Pancreas (tissue), 10 donors: ENCODE results near the gene TPBGL. TPM values are rescaled to one million over a fixed set of nuclear protein-coding genes. Genes with fewer than 3 reads are reported as not detected.

Source experiments
- ATAC-seq, 4 donors: fragments of 200-7000 bp; cut with Tn5 transposase; one replicate each; pipeline versions ENCODE4 v1.8.0 to v1.9.1; 2020; ENCODE audit warnings: mild to moderate bottlenecking in 4 of 4, moderate library complexity in 4 of 4
- DNase-seq, 6 donors: peaks; one replicate each; pipeline ENCODE4 v3.0.0-alpha.2; 2020
- FAIRE-seq: peaks from 2 replicates; lab custom pipeline; 2012; peaks lifted over from hg19 to GRCh38; lab: Jason Lieb, UNC
- H3K27ac ChIP-seq, 4 donors: fragments of 200-600 bp; sonication (generic); 1 replicate in 3 of 4; 2 replicates in 1 of 4; pipeline versions ENCODE4 v1.5.0 to v1.8.0; 2020
- H3K27me3 ChIP-seq, 4 donors: fragments of 200-600 bp; one replicate each; pipeline ENCODE4 v1.8.0; 2021
- H3K36me3 ChIP-seq, 3 donors: fragments of 200-600 bp; sonication (generic) in 1 of 3; one replicate each; pipeline versions ENCODE4 v1.5.0 to v1.8.0; 2020 to 2021
- H3K4me1 ChIP-seq, 3 donors: fragments of 200-600 bp; one replicate each; pipeline ENCODE4 v1.8.0; 2021
- H3K4me3 ChIP-seq, 4 donors: fragments of 200-600 bp; sonication (generic) in 2 of 4; one replicate each; pipeline versions ENCODE4 v1.5.0 to v1.8.0; 2020 to 2021
- H3K9me3 ChIP-seq, 4 donors: fragments of 200-600 bp; one replicate each; pipeline ENCODE4 v1.8.0; 2021
- WGBS, 2 donors: extraction: QIAGEN DNeasy Blood & Tissue Kit; methylation state at CpG; one replicate each; pipeline ENCODE4 v1.1.7; 2013; 5-methylcytosine and 5-hydroxymethylcytosine counted together
- intact Hi-C, 3 donors: fragments of 100-400 bp; cut with DNase I; formaldehyde crosslinking; loops; one replicate each; pipeline versions ENCODE4 v1.11.1 to v1.14.2; 2022
- polyA plus RNA-seq, 2 donors: library from polyadenylated mRNA; stranded (reverse); fragments of 200-250 nt; gene quantifications; one replicate each; pipeline ENCODE4 v1.2.3, GENCODE V29; 2013
- total RNA-seq, 6 donors: library from RNA; stranded (reverse); fragmentation: NEBNext Ultra II Directional in 4 of 6; extraction: Animal tissue kit (Norgen Biotek cat#: 25700) in 4 of 6; gene quantifications; one replicate each; pipeline versions ENCODE4 v1.2.1 to v1.2.4, GENCODE V29; 2021 to 2023
- TF ChIP-seq, protein P1 (sequence below), 4 donors: fragments of 200-600 bp; sonication (generic) in 3 of 4; IDR thresholded peaks; one replicate each; pipeline versions ENCODE4 v1.5.0 to v1.8.0; 2021; ENCODE audit warnings: antibody characterized with exemption in 4 of 4
- donor health status: healthy with polysubstance abuse.
- donor health status: DM: no; HTN: no; CAD: no; lungs with moderate emphysema.
- donor health status: DM: no; HTN: no; CAD: no.
- donor health status: control.
- donor health status: control.
- donor health status: Bipolar disorder and iron deficiency.
- donor health status: DM: yes; HTN: yes; CAD: no.
- donor health status: DM: no; HTN: no; CAD: no.
- donor health status: DM: no; HTN: no; CAD: no.
- donor health status: DM: yes; HTN: yes; CAD: no.

TPBGL gene
- total and polyA plus RNA-seq, 8 donors = 0.04 to 0.28 (median 0.09) TPM; not detected in 1

DNA sequence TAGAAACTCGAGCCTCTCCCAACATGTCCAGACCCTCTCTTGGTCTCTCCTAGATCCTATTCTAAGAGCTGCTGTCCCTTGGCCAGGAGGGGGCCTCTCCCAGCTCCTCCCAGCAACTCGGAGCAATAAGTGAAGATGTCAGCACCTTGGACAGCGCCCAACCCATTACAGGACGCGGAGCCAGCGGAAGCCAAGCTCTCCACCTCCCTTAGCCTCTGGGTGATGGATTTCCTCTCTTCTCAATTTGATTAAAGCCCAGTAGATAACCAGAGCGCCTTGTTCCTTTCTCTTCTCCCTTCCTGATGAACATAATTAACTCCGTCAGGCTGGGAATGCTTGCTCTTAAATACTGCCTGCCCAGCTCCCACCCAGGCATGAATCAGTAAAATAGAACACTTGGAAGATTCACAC lies 26.2 kb upstream of the TPBGL start:
- Histone ChIP-seq H3K4me1 (peaks cover 0 to 4% (median 0%) of the 10 kb centered on the region in 3 donors), H3K27ac (no peak overlapping the region), H3K9me3 (no peaks in the 10 kb centered on the region), H3K36me3 (no peaks in the 10 kb centered on the region), H3K4me3 (no peak overlapping the region), H3K27me3 (no peaks in the 10 kb centered on the region)
- peak; percentile 72 to 96 (median 91) for ATAC-seq
- TF ChIP-seq, protein P1, sequence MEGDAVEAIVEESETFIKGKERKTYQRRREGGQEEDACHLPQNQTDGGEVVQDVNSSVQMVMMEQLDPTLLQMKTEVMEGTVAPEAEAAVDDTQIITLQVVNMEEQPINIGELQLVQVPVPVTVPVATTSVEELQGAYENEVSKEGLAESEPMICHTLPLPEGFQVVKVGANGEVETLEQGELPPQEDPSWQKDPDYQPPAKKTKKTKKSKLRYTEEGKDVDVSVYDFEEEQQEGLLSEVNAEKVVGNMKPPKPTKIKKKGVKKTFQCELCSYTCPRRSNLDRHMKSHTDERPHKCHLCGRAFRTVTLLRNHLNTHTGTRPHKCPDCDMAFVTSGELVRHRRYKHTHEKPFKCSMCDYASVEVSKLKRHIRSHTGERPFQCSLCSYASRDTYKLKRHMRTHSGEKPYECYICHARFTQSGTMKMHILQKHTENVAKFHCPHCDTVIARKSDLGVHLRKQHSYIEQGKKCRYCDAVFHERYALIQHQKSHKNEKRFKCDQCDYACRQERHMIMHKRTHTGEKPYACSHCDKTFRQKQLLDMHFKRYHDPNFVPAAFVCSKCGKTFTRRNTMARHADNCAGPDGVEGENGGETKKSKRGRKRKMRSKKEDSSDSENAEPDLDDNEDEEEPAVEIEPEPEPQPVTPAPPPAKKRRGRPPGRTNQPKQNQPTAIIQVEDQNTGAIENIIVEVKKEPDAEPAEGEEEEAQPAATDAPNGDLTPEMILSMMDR (IDR thresholded peaks at IDR 0.05) = no peak
- FAIRE-seq = no peak
- DNase-seq = peak; percentile 66 to 90 (median 80)
- WGBS, 2 donors = 0 to 3% methylated on average over 8 of the region's 8 CpGs
- intact Hi-C loops = loop anchor here in 1 of 3 donors (10.0 kb wide), 1 partner anchor 80 kb away; no protein-coding TSS in a partner anchor

DNA sequence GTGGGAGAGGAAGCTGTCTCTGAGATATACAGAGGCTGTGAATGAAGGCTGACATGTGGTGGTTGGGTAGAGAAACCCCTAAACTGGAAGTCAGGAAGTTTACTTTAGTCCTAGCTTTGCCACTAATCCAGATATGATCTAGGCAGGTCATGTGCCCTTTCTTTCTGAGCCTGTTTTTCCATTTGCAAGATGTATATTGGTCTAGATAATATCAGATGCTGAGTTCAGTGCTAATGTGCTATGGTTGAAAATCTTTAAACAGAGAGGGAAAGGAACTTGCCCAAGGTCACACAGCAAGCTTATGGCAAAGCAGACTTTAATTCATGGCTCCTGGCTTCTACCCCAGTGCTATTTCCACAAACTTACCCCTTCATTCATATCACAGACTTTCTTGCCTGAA lies 25.7 kb upstream of the TPBGL start:
- DNase-seq (no peak), ATAC-seq (no peak), FAIRE-seq (no peak)
- TF ChIP-seq, protein P1 (IDR thresholded peaks at IDR 0.05) = no peak
- intact Hi-C loops = loop anchor here in 1 of 3 donors (10.0 kb wide), 1 partner anchor 80 kb away; no protein-coding TSS in a partner anchor
- Histone ChIP-seq H3K9me3 (no peaks in the 10 kb centered on the region), H3K4me3 (no peak overlapping the region), H3K27ac (no peak overlapping the region), H3K27me3 (no peaks in the 10 kb centered on the region), H3K36me3 (no peaks in the 10 kb centered on the region), H3K4me1 (peaks cover 0 to 4% (median 0%) of the 10 kb centered on the region in 3 donors)

DNA sequence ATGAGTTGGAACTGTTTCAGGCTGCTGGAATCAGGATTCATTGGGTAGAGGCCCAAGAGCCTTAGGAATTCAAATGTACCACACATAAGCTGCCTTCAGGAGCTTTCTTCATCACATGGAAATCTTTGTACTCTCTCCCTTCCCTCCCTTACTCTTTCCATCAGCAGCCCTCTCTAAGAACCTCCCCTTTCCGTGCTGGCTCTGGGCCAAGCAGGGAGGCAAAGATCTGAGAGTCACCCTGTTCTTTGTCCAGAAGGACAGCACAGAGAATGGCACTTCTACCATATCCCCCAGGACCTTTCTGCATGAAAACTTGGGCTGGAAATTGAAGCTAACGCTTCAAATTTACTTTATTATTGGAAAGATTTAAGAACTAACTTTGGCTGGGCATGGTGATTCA lies 20.7 kb upstream of the TPBGL start:
- Histone ChIP-seq H3K9me3 (no peaks in the 10 kb centered on the region), H3K36me3 (no peaks in the 10 kb centered on the region), H3K4me1 (no peaks in the 10 kb centered on the region), H3K27ac (no peak overlapping the region), H3K4me3 (no peak overlapping the region), H3K27me3 (no peaks in the 10 kb centered on the region)
- ATAC-seq = no peak
- TF ChIP-seq, protein P1 (IDR thresholded peaks at IDR 0.05) = no peak
- WGBS, 2 donors = 50% methylated on average over 2 of the region's 2 CpGs
- DNase-seq = peak in 1 of 6 donors; percentile 53
- no peak for FAIRE-seq
- intact Hi-C loops = loop anchor here in 1 of 3 donors (10.0 kb wide), 1 partner anchor 85 kb away; no protein-coding TSS in a partner anchor

DNA sequence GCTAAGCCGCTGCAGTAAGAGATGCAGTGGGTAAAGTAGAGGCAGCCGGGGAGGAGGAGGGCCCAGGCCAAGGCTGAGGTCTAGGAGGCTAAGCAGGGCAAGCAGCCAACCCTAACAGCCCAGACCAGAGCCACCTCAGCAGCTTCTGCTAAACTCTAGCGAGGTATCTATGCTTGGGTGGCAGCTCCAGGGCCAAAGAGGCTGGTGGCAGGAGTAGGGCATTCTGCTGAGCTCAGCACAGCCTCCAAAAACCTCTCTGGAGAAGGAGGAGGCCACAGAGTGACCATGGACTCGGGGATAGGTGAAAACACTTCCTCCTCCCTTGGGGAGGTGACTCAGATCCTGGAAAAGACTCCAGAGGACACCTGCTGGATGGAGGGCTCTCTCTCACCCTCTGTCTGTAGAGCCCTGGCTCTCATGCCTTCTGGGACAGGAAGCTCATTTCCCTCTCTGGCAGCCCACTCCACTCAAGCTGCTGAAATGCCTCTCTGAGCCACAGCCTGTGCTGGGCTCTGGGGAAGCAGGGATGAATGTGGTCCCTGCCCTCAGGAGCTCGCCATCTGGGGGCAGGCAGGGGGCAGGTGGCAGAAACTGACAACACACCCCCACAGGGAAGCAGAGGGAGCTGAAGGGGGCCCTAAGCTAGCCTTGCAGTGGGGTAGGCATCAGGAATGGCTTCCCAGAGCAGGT lies 16.5 kb upstream of the TPBGL start:
- Histone ChIP-seq H3K4me1 (no peaks in the 10 kb centered on the region), H3K27ac (no peak overlapping the region), H3K36me3 (no peaks in the 10 kb centered on the region), H3K27me3 (no peaks in the 10 kb centered on the region), H3K4me3 (no peak overlapping the region), H3K9me3 (no peaks in the 10 kb centered on the region)
- ATAC-seq (peak in 3 of 4 donors; percentile 31 to 56 (median 38)), FAIRE-seq (no peak), DNase-seq (peak in 2 of 6 donors; percentile 23 to 34)
- intact Hi-C loops = no loop called here
- TF ChIP-seq, protein P1 (IDR thresholded peaks at IDR 0.05) = no peak
- WGBS, 2 donors = 48 to 52% methylated on average over 5 of the region's 5 CpGs

DNA sequence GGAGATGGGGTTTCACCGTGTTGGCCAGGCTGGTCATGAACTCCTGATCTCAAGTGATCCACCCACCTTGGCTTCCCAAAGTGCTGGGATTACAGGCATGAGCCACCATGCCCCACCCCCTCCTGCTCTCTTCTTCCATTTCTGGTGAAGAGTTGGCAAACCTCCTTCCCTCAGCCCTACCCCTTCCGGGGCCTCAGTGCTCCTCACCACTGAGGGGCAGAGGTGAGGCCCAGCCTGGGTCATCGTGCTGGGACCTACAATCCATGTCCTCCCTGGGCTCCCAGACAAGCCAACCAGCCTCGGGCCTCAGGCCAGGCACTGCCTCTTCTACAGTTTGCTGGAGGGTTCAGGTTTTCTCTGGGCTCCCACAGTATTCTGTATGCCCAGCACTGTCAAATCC lies 14.8 kb upstream of the TPBGL start:
- Histone ChIP-seq H3K36me3 (no peaks in the 10 kb centered on the region), H3K27ac (no peak overlapping the region), H3K4me3 (no peak overlapping the region), H3K4me1 (no peaks in the 10 kb centered on the region), H3K27me3 (no peaks in the 10 kb centered on the region), H3K9me3 (no peaks in the 10 kb centered on the region)
- FAIRE-seq (no peak), ATAC-seq (no peak), DNase-seq (peak in 1 of 6 donors; percentile 28)
- TF ChIP-seq, protein P1 (IDR thresholded peaks at IDR 0.05) = no peak
- intact Hi-C loops = no loop called here
- 72 to 73% methylated on average over 4 of the region's 4 CpGs for WGBS, 2 donors
